Measurements from ENCODE around the gene COLEC11.
A peak's percentile ranks its signal among the peaks of the same experiment; 100 is the strongest.

The COLEC11 gene

GRCh38 chr2:3639653-3640052, 44.7 kb downstream of the COLEC11 start:
- DNase-seq, result no peak

DNA sequence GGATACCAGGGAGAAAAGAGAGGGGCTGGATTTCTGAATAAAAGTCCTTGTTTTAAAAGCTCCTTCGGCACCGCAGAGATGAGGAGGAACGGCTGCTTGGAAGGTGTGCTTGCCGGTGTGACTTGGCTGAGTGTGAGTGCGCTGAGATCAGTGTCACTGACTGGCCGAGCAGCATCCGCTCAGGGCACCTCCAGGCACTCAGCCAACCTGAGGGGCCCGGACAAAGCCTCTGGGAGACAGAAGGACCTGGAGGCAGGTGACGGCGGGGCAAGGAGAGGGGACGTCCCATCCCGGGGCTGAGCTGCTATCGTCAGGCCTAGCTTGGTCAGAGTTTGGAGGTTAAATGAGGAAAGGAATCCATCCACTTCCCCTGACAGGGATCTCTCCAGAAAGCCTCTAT, 46.3 kb downstream of the COLEC11 start:
- no peak for DNase-seq

DNA sequence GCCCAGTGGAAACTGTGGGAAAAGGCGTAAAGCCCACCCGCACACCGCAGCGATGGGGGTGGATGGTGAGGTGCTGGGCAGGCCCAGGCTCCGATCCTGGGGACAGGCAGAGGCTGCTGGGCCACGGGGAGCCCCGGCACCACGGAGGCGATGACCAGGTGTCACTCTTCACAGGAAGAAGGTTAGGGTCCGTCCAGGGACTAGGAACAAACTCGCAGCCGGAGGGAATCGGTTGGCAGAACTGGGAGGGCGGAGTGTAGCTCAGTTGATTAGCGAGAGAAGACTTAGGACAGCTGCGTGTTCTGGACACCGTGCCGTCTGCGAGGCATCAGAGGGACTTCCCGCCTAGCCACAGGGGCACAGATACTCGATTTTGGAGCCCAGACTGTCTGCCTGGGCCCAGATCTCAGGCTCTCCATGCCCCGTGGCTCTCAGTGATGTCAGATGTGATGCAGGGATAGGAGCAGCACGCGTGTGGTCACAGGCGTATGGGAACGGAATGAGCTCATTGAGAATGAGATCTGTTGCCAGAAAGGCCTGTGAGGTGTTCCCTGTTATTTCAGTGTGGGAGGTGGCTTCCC, 47.0 kb downstream of the COLEC11 start:
- DNase-seq, result no peak

GRCh38 chr2:3642521-3643215, 47.8 kb downstream of the COLEC11 start:
- no peak for DNase-seq

GRCh38 chr2:3643371-3644245, 48.7 kb downstream of the COLEC11 start:
- no peak for DNase-seq

DNA sequence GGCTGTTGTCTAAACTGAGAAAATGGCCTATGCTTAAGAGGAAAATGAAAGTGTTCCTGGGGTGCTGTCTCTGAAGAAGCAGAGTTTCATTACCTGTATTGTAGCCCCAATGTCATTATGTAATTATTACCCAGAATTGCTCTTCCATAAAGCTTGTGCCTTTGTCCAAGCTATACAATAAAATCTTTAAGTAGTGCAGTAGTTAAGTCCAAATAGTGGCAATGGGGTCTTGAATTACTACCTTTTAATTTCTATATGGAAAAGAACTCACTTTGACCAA, 49.3 kb downstream of the COLEC11 start:
- DNase-seq, result no peak

DNA sequence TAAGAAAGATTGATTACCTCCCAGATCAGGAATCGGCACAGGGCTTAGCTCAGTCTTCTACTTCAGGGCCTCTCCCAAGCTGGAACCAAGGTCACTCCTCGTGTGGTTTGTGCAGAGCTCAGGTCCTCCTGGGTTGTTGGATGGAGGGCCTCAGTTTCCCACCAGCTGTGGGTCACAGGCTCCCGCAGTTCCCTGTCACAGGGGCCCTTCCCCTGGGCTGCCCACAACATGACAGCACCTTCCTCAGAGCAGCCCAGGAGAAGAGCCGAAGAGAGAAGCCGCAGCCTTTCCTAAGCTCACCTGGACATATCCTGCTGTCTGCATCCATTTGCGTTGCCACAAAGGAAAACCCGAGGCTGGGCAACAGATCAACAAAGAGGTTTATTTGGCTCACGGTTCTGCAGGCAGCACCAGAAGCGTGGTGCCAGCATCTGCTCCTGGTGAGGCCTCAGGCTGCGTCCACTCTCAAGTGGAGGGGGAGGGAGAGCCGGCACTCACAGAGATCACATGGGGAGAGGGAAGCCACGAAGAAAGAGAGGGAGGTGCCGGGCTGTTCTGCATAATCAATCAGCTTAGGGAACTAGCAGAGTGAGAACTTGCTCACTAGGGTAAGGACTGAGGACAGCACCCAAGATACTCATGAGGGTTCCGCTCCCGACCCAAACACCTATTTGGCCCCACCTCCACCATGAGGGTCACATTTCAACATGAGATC, 50.1 kb downstream of the COLEC11 start:
- no peak for DNase-seq

- DNase-seq, result no peak
These were observed 51.0 kb downstream of the COLEC11 start for GRCh38 chr2:3645745-3646389.

- no peak for DNase-seq
These were observed 51.5 kb downstream of the COLEC11 start for GRCh38 chr2:3646446-3646845.

DNA sequence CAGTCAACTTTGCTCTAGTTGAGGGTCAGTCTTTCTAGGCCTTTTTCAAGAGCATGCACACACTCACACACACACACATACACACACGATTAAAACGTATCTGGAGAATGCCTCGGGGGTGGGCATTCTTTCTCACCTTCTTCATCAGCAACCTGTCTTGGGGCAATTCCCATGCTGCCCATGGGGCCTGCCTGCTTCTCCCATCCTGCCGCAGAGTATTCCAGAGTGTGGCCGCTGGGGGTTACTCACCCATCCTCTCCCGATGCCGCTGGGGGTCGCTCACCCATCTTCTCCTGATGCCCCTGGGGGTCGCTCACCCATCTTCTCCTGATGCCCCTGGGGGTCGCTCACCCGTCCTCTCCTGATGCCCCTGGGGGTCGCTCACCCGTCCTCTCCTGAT, 52.3 kb downstream of the COLEC11 start:
- no peak for DNase-seq

DNA sequence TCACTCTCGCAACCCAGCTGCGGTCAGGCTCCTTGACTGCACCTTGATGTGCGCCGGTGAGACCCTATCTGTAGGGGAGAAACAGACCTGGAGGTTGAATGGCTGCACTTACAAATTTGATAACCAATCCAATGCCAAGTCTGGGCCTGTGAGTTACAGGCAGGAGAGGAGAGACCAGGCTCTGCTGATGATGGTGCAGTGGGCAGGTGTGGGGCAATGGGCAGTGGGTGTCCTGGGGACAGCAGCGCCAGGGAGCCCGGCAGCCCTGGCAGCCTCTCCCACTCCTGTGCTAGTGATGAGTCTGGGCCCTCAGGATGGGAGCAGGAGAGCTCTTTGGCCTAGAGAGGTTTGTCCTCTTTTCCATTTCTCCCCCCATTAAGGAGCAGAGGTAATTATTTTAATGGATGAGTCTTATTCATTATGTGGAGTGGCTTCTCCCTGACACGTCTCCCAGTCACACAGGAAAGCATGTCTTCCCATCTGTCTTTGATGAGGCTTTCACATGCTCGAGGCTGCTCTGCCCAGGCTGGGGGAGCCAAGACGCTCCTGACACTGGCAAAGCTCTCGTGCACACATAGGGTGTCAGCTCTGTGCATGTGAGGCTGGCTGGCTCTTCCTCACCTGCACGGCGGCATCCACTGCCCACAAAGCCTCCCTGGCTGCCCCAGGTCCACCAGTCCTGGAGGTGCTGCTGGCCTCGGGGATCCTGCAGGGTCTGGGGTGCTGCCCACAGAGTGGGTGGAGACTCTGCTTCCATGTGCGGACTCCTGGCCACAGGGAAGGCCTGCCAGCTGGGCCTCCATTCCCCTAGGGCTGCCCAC, 53.1 kb downstream of the COLEC11 start:
- DNase-seq, result no peak

DNA sequence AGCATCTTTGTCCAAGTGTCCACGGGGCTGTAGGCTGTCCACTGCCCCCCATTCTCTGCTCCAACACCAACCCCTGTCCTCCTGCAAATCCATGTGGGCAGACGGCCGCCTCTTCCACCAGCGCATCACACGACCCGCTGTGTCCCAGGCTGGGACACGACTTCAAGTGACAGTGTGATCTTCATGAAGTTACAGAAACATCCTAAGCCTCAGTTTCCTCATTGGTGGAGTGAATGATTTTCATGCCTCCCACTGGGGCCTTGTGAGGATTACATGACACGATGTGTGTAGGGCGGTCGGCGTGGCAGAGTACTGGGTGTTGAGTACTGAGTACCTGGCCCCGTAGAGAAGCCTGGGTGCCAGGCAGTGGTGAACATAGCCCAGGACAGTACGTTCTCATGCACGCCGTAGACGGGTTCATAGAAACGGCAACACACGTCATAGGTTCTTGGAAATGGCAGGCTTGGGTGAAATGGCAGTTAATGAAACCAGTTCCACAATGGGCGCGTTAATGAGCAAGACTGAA, 53.8 kb downstream of the COLEC11 start:
- no peak for DNase-seq

GRCh38 chr2:3649581-3649980, 54.7 kb downstream of the COLEC11 start:
- DNase-seq, result no peak

DNA sequence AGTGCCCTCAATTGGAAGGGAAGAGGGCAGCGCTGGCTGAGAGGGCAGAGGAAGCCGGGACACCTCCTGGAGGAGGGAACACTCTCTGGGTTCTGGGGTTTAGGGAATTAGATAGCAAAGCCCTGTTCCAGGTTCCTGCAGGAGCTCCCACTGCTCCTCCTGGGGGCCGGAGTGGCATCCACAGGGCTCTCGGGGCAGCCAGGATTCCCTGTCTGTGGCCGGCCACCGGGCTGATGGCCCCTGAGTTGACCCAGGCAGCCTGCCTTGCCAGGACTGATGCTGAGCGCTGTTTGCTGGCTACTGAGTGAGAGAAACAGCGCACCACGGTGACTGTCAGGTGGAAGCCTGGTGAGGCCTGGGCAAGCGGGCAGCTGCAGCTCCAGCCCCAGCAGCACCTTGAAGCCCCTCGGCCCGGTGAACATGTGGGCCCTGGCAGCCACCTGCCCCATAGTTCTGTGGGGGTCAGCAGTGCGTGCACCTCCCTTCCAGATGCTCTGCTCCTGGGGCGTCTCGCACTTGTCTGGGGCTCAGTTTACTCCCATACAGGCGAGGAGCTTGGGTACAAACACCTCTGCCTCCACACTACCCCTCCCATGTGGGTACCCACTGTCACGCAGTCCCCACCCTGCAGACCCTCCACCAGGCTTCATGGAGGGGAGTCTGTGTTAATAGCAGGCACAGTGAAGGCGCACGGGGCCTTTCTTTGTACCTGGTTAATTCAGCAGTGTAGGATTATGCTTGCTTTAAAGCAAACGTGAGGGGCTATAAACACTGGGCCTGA, 55.4 kb downstream of the COLEC11 start:
- DNase-seq, result no peak

DNA sequence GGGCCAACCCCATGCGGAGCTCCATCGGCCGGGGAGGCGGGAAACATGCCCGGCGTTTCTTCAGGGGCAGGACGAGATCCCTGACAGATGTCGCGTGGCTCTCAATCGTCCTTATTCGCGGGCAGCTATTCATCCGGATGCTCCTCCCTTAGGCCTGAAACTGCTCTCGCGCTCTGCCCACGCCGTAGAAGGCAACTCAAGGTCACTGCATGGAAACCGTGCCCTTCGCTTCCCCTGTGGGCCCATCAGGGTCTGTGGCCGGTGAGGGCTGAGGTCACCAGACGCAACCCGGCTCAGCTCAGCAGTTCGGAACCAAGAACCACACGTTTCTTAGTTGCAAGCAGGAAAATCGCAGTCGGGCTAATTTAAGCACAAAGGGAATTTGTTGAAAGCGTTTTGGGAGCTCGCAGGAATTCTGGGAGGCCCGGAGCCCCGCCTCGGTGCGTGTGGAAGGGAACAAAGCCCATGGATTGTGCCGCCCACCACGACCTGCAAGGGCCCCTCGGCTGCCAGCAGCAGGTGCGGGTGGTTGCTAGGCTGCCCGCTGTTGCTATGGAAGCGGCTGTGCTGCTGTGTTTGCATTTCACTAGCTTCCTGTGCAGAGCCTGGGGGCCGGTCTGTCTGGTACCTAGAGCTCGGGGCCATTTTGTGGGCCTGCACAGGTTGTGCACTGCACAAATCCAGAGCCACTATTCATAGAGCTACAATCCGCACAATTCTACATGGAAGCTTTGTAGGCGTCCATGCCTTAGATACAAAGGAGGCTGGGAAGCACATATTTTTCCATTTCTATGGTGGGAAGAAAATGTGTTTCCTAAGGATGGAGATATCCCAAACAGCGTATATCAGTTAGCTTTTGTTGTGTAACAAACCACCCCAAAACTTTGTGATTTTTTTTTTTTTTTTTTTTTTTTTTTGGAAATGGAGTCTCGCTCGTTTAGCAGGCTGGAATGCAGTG, 57.1 kb downstream of the COLEC11 start:
- peak; percentile 75 for DNase-seq

DNA sequence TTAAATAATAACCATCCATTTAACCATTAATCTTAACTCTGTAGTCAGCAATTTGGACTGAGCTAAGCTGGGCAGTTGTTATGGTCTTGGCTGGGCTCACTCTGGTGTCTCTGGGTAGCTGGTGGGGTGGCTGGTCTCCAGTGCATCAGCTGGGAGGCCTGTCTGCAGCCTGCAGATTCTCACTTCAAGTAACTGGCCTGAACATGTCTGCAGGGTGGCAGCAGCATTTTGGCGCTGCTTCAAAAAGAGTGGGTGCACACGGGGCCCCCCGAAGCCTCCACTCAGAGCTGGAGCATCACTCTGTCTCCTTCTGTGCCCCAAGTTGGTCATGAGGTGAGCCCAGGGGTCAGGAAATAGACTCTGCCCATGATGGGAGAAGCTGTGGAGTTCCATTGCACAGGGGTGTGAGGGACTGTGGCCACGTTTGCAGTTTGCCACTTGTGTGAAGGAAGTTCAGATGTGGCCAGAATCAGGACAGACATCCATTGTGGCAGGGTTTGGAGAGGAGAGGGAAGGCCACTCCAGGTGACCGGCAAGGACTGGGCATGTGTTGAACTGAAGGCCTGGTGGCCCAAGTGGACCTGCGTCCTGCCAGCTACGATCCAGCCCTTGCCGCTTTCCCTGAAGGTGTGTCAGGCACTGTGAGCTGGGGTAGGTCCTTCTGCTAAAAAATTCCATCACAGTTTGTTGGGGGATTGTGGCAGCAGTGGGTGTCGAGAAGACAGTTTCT, 58.1 kb downstream of the COLEC11 start:
- DNase-seq, result no peak

DNA sequence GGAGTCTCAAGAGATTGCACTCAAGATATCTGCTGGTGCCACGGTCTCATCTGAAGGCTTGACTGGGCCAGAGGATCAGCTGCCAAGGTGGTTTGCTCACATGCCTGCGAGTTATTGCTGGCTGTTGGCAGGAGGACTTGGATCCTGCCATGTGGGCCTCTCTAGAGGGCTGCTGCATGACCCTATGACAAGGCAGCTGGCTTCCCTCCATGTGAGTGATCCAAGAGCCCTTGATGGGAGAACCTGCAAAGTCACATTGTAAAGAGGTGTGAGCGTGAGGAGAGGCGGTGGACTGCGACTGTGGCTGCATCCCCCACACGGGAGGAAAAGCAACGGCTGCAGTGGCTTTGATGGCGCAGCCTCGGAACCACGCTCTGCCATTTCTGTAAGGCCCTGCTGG, 59.1 kb downstream of the COLEC11 start:
- no peak for DNase-seq

- DNase-seq, result no peak
These were observed 59.8 kb downstream of the COLEC11 start for GRCh38 chr2:3654531-3655225.
